Stimulated activated CD8-positive, alpha-beta memory T cell treated with anti-CD3 and anti-CD28 coated beads, Interleukin-15, amount 100 ng/mL, for 24 hours (primary cell): ENCODE data around the gene GFM1.
"Not testable (repeated sequence)": the region's sequence is repeated elsewhere in the genome, so short reads cannot be mapped to it uniquely, and the experiment has no call there.

Source experiments
- DNase-seq: peaks from one replicate; pipeline ENCODE4 v3.0.0-alpha.2; 2020; ENCODE audit warnings: low read depth

Gene GFM1

DNA sequence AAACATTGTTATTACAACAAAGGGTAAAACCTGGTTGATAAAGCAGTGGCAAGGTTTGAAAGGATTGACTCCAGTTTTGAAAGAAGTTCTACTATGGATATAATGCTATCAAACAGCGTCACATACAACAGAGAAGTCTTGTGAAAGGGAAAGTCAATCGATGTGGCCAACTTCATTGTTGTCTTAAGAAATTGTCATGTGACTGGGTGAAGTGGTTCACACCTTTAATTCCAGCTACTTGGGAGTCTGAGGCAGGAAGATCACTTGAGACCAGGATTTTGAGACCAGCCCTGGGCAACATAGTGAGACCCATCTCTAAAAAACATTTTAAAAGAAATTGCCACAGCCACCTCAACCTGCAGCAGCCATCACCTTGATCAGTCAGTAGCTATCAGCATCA, 34.4 kb downstream of the GFM1 start:
- DNase-seq = no peak

DNA sequence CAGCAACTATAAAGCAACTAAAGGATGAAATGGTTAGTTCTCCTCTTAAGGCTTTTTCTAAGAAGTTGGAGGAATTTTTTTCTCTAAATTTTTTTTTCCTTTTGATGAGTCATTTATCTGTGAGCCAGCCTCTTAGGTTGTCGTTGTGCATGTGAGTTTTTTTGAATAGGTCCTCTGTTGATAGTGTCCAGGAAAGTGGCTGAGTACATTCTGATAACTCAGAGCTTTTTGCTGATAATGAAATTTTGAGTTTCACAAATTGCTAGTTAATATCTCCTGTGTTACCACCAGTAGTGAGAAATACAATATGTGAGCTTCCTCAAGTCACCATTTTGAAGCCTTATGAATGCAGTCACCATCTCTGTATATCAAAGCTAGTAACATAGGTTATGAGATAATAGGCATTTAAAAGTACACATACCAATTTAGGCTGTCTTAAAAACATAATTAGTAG, 35.2 kb downstream of the GFM1 start:
- no peak for DNase-seq

DNA sequence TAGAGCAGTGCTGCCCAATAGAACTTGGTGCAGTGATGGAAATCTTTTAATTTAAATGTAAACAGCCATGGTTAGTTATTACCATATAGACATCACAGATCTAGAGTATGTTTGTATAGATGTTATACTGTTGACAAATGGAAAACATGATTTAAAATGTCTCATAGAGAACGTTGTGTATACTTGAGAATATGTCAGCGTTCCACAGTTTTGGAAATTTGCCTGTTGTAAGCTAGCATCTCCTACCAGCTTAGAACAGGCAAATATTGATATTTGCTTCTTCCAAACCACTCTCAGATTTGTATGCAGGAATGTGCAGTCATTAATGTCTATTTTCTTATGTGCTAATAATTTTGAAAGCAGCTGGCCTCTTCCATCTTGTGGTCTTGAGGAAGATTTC, 36.5 kb downstream of the GFM1 start:
- DNase-seq = no peak

DNA sequence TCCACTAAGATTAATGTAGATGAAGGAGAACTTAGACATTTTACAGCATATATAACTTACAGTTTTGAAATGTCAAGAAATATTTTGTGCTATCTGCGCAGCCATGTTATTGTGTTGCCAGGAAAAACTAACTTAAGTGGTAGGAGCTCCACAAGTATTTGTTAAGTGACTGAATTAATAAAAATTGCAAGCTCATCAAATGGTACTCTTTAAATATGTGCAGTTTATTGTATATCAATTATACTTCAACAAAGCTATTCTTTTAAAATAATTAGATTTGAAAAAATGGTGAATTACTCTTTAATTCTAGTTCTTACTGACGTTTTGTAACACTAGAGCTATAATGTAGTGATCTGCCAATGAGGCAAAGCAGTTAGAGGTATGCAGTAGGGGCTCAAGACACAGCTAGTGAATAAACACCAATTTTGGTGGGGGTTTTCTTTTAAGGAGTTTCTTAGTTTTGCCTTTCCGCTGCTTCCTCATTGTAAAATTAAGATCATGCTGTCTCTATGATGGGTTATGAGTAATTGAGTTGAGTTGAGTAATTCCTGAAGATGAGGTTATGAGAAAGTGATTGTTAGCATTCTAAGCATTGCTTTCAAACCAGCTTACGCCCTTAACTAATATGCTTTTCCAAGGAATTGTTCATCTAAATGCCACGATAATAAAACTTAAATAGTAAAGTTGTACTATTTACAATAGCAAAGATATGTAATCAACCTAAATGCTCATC, 39.1 kb downstream of the GFM1 start:
- DNase-seq = no peak

DNA sequence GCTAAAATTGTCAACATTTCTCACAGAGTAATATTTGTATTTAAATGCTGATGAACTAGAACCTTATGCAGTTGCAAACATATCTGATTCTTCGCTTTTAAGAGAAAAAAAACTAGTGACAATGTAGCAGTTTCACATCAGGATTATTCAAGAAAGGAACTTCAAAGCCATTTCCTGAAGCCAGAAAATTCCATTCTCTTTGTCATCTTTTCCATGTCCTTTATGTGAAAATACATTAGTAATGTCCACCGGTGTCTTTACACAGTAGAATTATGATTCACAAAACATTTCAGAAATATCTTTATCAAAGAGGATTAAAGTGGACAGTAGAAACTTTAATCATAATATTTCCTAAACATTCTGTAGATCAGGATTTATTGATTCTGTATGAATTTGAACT, 40.8 kb downstream of the GFM1 start:
- no peak for DNase-seq

DNA sequence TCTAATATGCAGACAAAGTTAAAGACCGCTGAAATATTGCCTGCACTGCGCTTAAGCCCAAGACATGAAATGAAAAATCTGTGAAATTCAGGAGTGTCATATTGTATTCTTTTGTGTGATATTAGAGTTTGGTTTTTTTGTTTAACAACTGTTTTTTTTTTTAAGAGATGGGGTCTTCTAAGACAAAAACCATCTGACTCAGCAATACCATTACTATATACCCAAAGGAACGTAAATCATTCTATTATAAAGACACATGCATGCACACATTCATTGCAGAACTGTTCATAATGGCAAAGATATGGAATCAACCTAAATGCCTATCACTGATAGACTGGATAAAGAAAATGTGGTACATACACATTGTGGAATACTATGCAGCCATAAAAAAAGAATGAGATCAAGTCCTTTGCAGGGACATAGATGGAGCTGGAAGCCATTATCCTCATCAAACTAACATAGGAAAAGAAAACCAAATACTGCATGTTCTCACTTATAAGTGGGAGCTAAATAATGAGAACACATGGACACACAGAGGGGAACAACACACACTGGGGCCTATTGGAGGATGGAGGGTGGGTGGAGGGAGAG, 49.6 kb downstream of the GFM1 start:
- DNase-seq = not testable (repeated sequence)

DNA sequence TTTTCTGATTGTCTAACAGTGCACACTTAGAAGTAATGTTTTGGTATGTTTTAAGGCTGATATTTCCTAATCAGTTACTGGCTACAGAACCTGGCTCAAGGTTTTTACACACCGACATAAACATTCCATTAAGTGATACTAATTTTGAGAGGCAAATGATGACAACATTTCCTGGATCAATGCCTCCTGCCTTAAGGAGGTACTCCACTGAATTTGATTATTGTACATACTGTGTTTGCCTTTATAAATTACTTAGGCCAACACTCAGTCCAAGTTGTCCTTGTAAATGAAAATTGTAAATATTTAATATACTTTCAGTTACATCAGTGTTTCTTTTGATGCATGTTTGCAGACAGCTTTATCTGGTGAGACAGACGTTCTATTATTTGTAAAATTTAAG, 52.3 kb downstream of the GFM1 start:
- no peak for DNase-seq

DNA sequence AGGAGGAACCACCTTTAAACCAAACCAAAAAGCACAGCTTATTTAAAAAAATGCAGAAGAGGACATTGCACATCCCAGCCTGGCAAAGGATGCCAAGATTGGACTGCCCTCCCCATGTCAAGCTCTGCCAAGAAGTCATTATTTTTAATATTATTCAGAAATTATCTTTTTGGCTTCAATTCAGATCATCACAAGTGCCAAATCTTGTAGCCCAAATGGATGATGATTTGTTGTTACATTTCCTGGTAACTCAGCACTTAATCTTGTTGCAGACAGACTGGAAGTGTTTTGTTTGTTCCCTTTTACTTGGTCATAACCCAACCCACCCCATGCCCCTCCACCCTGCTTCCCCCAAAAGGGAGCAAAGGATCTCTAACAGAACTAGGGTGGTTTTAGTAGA, 56.2 kb downstream of the GFM1 start:
- no peak for DNase-seq

DNA sequence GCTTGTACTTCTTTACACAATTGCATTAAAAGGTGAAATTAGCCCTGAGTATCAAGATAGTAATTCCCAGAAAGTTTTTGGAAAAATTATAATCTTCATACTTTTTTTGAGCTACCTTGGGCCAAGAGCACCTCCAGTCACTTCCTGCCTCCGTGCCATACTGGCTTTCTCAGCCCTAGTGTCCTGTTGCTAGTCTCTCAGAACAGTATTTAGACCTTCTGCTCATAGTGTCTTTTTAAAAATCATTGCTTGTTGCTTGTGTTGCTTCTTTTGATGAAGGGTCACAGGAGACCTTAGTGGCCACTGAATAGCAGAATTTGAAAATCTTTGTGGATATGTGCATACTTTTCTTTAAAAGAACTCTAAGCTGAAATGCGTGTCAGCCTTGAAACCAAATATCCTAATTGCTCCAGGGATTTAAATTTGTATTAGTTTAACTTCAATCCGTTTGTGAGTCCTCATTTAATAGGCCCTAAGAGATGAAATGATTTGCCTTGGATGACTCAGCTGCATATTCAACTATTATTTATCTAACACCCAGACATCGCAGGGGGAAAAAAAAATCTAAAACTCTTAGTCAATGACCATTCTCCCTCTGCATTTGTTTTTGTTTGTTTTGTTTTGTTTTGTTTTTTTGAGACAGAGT, 57.2 kb downstream of the GFM1 start:
- DNase-seq = no peak

DNA sequence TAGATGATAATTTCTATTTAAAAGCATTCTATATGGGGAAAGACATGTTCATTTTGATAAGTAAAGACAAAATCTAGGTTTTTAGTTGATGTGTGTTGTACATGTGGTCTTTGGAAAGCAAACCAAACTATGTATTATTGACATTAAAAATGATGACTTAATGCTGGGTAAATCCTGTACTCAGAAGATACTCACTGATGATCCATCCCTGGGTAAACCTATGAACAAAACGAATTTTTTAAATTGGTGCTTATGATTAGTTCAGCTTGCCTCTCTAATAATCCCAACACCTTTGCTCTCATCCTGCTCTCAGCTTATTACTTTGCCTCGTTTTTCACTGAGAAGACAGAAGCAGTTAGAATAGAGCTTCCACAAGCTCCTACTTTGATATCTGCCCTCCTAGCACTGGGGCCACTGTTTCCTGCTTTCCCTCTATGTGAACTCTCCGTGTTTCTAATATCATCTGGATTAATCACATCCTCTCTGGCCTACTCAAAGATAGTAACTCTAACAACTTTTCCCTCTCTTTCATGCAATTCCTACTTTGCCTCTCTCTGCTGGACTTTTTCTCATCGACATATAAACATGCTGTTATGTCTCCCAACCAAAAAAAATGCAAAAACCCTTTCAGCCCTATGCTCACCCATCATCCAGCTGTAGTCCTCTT, 58.6 kb downstream of the GFM1 start:
- DNase-seq = no peak

DNA sequence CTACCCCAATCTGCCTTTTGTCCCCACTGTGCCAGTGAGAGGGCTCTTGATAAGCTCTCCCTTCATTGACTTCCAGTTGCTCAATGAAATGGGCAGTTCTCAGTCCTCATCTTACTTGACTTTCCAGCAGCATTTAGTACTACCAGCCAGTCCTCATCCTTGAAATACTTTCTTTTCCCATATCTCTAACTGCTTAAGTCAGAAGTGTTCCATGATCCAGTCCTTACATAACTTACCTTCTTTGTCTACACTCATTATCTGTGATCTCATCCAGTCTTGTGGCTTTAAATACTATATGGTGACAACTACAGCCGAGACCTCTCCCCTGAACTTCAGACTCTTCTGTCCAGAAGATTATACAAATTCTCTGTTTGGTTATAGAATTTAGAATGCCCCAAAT, 59.2 kb downstream of the GFM1 start:
- DNase-seq = no peak

DNA sequence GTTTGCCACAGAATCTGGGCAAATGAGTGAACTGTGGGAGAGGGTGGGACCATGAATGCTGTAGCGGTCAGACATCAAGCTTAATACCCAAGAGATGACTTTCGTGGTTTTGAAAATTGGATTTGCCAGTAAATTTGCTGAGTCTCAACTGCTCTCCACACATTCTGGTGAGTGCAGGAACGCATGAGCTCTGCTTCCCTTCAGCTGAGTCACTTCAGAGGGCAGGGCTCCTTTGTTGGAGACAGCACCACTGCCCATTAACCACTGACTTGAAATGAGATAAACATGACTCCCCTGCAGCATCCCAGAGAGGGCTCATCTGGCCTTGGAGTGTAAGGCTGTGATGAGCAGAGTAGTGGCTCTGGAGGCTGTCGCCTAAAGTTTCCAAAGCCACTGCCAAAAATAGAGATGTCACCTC, 65.3 kb downstream of the GFM1 start:
- DNase-seq = no peak

DNA sequence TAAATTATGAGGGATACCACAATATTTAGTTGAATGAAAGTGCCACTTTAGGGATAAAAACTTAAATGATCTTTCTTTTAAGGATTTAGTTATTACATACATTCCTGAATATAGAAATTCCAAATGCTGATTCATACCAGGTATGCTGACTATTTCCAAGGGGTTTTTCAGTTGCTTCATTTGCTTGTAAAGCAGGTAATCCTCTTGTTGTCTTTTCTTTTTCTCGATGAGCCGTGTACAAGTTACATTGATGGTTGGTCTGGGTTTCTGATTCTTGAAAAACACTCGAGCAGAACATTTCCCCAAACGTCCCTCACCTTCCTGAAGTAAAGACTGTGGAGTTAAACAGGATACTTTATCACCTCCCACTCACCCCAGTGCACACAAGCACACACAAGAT, 66.3 kb downstream of the GFM1 start:
- DNase-seq = no peak

DNA sequence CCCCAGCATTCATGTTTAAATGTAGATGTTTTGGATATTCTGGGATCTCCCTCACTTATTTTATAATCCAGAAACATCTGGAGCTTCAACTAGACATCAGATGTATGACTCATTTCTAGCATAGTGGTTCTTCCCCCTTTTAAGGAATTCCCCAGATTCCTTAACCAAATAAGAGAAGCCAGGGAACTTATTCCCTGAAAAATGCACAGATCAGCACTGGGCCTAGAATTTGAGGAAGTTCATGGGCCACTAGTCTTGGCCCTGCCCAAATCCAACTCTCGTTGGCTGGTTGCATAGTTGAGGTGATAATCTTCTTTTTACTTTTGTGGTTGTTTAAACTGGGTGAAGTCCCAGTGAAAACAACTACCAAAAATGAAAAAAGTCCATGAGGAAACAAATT, 67.6 kb downstream of the GFM1 start:
- DNase-seq = no peak

DNA sequence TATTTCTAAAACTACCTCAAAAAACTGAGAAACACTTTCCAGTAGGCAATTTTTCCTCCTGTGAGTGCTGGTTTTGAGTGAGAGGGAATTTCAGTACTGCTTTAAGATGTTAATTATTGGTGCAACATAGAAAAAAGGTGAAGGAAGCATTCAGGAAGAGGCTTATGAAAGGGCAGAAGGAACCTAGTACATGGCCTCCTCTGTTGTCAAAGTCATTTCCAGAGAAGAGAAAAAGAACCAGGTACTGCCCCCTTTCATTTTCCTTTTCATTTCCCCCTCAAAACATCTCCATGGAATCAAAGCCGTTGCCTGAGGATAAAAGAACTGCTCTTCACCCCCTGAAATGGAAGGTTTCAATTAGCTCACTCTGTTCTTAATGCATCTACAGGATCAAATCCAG, 68.1 kb downstream of the GFM1 start:
- DNase-seq = no peak

DNA sequence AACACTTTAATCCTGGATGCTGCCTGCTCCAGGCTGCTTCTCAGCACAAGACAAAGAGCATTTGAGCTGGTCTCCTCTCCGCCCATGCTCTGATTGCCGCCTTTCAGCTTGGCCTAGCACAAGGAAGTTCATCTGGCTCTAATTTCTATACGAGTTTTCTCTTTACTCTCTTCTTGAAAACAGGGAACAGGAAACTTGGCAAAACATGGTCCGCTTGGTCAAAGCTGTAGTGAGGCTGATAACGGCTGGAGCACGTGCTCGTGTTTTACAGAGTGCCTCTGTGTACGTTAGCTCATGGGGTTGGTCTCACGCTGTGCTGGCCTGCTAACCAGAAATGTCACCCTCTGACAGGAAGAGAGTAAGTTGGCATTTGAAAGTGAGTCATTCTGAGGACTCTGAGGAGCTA, 68.8 kb downstream of the GFM1 start:
- no peak for DNase-seq

DNA sequence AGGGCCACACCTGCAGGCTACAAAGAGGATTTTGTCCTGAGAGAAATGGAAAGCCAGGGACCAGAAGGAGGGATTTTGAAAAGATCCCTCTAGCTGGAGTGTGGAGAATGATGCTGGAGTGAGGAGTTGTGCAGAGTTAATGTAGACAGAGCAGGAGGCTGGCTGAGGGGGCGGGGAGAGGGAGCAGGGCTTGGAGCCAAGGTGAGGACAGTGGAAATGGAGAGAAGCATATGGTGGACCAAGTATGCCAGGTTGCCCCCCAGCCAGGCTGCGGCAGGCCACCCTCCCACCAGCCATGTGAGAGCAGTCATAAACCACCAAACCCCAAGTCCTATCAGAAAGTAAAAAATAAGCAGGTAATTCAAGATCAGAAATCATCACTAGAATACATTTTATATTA, 73.2 kb downstream of the GFM1 start:
- DNase-seq = no peak

DNA sequence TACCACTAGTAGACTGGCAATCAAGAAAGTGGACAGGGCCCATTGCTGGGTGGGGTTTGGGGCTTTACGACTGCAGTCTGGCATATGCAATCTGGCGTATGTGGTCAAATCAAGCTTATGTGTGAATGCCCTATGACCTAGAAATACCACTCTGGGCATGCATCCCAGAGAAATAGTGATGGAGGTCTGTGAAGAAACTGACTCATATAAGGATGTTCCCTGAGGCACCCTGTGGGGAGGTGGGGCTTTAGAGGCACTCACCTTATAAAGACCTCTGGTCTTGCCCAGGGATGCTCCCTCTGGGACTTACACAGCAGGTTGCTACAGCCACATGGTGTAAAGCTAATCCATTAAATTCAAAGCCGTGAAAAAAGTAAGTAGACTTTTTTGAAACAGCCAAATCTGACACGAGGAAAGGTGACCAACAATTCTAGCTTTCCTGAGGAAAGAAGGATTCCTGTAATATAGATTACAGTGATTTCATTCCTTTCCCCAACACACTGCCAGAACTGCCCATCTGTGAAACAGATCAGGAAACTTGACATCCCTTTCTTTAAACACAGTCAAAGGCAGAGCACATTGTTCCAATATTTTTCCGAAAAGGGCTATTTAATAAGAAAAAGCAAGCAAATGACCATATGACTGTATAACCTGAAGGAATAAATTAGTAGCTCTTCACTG, 74.3 kb downstream of the GFM1 start:
- DNase-seq = no peak

DNA sequence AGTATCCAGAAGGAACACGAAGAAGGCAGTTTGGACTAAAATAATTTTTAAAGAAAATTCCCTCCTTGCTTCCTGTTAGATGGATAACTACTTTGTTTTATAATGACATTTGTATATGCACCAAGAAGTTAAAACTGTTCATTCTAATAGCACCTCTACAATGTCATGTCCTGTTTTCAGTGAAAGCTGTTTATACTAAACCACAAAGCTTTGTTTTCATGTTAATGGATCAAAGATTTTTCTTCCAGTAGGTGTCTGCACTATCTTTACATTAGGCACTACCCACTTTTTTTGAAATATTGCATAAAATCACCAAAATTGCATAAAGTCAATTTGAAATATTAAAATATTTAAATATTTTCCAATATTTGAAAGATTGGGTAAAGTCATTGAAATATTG, 77.8 kb downstream of the GFM1 start:
- DNase-seq = no peak

DNA sequence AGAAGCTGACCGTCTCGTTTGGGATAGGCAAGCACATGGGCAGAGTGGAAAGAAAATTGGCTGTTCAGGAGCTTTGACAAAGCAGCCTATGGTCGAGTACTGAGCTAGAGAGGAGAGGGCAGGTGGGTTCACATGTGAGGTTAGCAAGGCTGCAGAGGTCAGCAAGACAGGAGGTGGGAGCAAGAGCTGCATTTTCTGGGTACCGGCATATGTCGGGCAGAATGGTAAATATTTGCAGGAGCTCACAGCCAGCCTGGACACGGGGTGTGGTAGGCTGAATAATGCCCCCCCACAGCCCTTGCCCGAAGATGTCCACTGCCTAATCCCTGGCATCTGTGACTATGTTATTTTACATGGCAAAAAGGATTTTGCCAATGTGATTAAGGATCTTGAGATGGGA, 79.7 kb downstream of the GFM1 start:
- no peak for DNase-seq

DNA sequence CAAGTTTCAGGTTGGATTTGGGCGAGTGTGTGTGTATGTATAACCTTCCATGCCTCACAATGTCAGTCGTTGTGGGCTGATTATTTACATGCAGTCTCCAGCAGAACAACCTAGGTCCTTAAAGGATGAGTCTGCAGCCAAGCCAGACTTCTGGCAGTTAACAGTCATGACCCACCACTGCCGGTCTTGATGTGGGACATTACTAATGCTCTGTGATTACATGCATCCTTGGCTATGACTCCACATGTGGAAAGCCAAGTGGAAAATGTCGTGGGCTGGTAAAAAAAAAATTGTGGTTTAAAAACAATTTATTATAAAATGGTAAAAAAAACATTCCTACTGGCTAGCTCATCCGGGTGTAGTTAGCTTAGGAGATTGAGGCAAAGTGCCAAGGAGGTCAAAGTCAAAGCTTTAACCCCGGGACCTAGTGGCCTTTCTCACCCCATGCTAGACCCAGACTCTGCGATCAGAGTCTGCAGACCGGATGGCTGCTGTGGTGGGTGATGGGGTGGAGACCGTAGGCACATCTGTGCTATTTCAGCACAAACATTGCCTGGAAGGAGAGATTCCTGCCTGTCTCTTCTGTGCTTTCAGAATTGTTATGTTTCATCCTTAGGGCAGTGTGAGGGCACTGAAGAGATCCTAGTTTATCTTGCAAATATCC, 81.2 kb downstream of the GFM1 start:
- no peak for DNase-seq
